Loucy (cell line): Measurements from ENCODE around the gene NEDD4L.
A peak's percentile ranks its signal among the peaks of the same experiment; 100 is the strongest.

ENCODE experiments used
- H2AFZ ChIP-seq: fragments of 200-600 bp; sonication (generic); 2 replicates; pipeline ENCODE4 v1.6.0; 2016; ENCODE audit warnings: antibody characterized with exemption, mild to moderate bottlenecking, low read length, moderate library complexity
- H3F3A ChIP-seq: fragments of 200-600 bp; 2 replicates; pipeline ENCODE4 v1.6.0; 2016; ENCODE audit warnings: antibody characterized with exemption, low read depth, mild to moderate bottlenecking
- H3K27me3 ChIP-seq: fragments of 200-600 bp; sonication (generic); 2 replicates; pipeline ENCODE4 v1.6.1; 2014; ENCODE audit warnings: low read length, mild to moderate bottlenecking; ENCODE audit not compliant: insufficient read depth, poor library complexity, severe bottlenecking
- H3K36me3 ChIP-seq: fragments of 200-600 bp; sonication (generic); 2 replicates; pipeline ENCODE4 v1.6.1; 2016; ENCODE audit warnings: low read length; ENCODE audit not compliant: insufficient read depth
- H3K4me1 ChIP-seq: fragments of 200-600 bp; sonication (generic); 2 replicates; pipeline ENCODE4 v1.5.1; 2014; ENCODE audit warnings: low read length, mild to moderate bottlenecking; ENCODE audit not compliant: insufficient read depth, poor library complexity, severe bottlenecking
- H3K4me2 ChIP-seq: fragments of 200-600 bp; sonication (generic); 2 replicates; pipeline ENCODE4 v1.6.0; 2014; ENCODE audit warnings: antibody characterized with exemption, low read length, low read depth, mild to moderate bottlenecking; ENCODE audit not compliant: poor library complexity, severe bottlenecking
- H3K4me3 ChIP-seq: fragments of 200-600 bp; sonication (generic); 2 replicates; pipeline ENCODE4 v1.5.1; 2014; ENCODE audit warnings: low read length, mild to moderate bottlenecking, mixed read lengths; ENCODE audit not compliant: poor library complexity, severe bottlenecking
- H3K79me2 ChIP-seq: fragments of 200-600 bp; sonication (generic); 2 replicates; pipeline ENCODE4 v1.6.1; 2014; ENCODE audit warnings: low read length; ENCODE audit not compliant: insufficient read depth
- H3K9ac ChIP-seq: fragments of 200-600 bp; sonication (generic); 2 replicates; pipeline ENCODE4 v1.6.0; 2014; ENCODE audit warnings: mild to moderate bottlenecking, low read depth, low read length, moderate library complexity; ENCODE audit not compliant: poor library complexity, severe bottlenecking
- H3K9me2 ChIP-seq: fragments of 200-600 bp; sonication (generic); replicated peaks from 2 replicates; pipeline ENCODE4 v1.6.1; 2016; ENCODE audit warnings: low read depth, low read length, mixed read lengths
- H3K9me3 ChIP-seq: fragments of 200-600 bp; sonication (generic); 2 replicates; pipeline ENCODE4 v1.6.1; 2014; ENCODE audit warnings: mild to moderate bottlenecking, antibody characterized with exemption, low read length, low read depth; ENCODE audit not compliant: insufficient read depth
- H4K20me1 ChIP-seq: fragments of 200-600 bp; sonication (generic); 2 replicates; pipeline ENCODE4 v1.6.0; 2014; ENCODE audit warnings: antibody characterized with exemption, low read length, mild to moderate bottlenecking; ENCODE audit not compliant: insufficient read depth, poor library complexity, severe bottlenecking
- EZH2phosphoT487 ChIP-seq: fragments of 200-600 bp; IDR thresholded peaks from 2 replicates; pipeline ENCODE4 v1.6.1; 2018; ENCODE audit warnings: antibody characterized with exemption, mild to moderate bottlenecking, moderate library complexity, borderline replicate concordance
- TF ChIP-seq, protein P1 (sequence below): fragments of 200-600 bp; sonication (generic); conservative IDR thresholded peaks from 2 replicates; pipeline ENCODE4 v1.5.1; 2014; ENCODE audit warnings: mild to moderate bottlenecking, antibody characterized with exemption, low read length

NEDD4L gene

GRCh38 chr18:58335821-58336220 lies 291.8 kb downstream of the NEDD4L start:
- no peak overlapping the region for H3K4me3 ChIP-seq
- TF ChIP-seq, protein P1, sequence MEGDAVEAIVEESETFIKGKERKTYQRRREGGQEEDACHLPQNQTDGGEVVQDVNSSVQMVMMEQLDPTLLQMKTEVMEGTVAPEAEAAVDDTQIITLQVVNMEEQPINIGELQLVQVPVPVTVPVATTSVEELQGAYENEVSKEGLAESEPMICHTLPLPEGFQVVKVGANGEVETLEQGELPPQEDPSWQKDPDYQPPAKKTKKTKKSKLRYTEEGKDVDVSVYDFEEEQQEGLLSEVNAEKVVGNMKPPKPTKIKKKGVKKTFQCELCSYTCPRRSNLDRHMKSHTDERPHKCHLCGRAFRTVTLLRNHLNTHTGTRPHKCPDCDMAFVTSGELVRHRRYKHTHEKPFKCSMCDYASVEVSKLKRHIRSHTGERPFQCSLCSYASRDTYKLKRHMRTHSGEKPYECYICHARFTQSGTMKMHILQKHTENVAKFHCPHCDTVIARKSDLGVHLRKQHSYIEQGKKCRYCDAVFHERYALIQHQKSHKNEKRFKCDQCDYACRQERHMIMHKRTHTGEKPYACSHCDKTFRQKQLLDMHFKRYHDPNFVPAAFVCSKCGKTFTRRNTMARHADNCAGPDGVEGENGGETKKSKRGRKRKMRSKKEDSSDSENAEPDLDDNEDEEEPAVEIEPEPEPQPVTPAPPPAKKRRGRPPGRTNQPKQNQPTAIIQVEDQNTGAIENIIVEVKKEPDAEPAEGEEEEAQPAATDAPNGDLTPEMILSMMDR: 0 out of 2 replicates have a peak, but pooled peaks have one; percentile 18
- TF ChIP-seq EZH2phosphoT487: no peak
- H3F3A ChIP-seq: no peaks in the 10 kb centered on the region
- H3K9me3 ChIP-seq: no peaks in the 10 kb centered on the region
- H3K27me3 ChIP-seq: no peaks in the 10 kb centered on the region
- H3K79me2 ChIP-seq: no peaks in the 10 kb centered on the region
- no peak overlapping the region for H3K4me2 ChIP-seq
- no peaks in the 10 kb centered on the region for H3K4me1 ChIP-seq
- H3K36me3 ChIP-seq: peaks cover 10% of the 10 kb centered on the region; the same call in 1 of the 2 replicates
- no peaks in the 10 kb centered on the region for H4K20me1 ChIP-seq
- no peaks in the 10 kb centered on the region for H3K9me2 ChIP-seq
- no peak overlapping the region for H3K9ac ChIP-seq
- H2AFZ ChIP-seq: no peak overlapping the region

DNA sequence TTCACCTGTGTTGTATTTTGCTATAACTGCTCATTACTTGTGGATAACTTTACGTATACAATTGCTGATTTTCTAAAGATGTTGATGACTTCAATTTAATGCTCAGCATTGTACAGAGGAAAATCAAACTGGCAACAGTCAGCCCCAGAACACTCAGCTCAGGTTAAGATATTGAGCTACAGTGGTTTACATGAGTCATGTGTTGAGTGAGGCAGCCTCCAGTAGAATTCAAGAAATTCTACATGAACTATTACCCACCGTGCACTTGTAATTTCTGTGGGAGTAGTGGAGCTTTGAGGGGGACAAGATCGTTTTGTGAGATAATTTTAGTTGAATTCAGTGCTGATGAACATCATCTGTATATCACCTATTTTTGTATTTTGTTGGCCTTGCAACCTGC lies 292.6 kb downstream of the NEDD4L start:
- Histone ChIP-seq H2AFZ (no peak overlapping the region), H3K4me2 (no peak overlapping the region), H3K27me3 (no peaks in the 10 kb centered on the region), H3K9me2 (no peaks in the 10 kb centered on the region), H3F3A (no peaks in the 10 kb centered on the region), H3K79me2 (no peaks in the 10 kb centered on the region), H3K36me3 (peaks cover 3% of the 10 kb centered on the region; the same call in 1 of the 2 replicates), H3K9me3 (no peaks in the 10 kb centered on the region), H3K4me3 (no peak overlapping the region), H4K20me1 (no peaks in the 10 kb centered on the region), H3K4me1 (no peaks in the 10 kb centered on the region), H3K9ac (no peak overlapping the region)
- TF ChIP-seq EZH2phosphoT487: no peak
- TF ChIP-seq, protein P1: no peak

DNA sequence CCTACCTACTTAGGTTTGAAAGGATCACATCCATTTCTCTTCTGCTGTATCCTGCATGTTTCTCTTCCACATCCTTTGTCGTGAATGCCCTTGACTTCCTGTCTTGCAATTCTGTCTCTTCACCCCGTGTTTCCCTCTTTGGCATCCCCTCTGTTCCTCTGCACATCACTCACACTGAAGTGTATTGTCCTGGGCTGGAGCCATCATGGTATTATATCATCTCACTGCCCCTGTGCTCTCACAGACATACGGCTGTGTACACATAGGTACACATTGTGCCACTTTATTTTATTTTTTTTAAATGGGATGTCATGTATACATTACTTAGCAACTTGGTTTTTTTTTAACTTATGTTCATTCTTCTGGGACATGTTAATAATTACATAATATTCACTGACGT lies 293.3 kb downstream of the NEDD4L start:
- H4K20me1 ChIP-seq: no peaks in the 10 kb centered on the region
- H3F3A ChIP-seq: no peaks in the 10 kb centered on the region
- no peak overlapping the region for H3K4me2 ChIP-seq
- no peaks in the 10 kb centered on the region for H3K79me2 ChIP-seq
- TF ChIP-seq, protein P1: no peak
- TF ChIP-seq EZH2phosphoT487: no peak
- no peaks in the 10 kb centered on the region for H3K9me3 ChIP-seq
- H3K27me3 ChIP-seq: no peaks in the 10 kb centered on the region
- H2AFZ ChIP-seq: no peak overlapping the region
- no peaks in the 10 kb centered on the region for H3K9me2 ChIP-seq
- H3K4me3 ChIP-seq: no peak overlapping the region
- H3K9ac ChIP-seq: no peak overlapping the region
- H3K36me3 ChIP-seq: no peaks in the 10 kb centered on the region
- no peaks in the 10 kb centered on the region for H3K4me1 ChIP-seq
